ENCODE results near the gene DSCAM. TPM values are rescaled to one million over a fixed set of nuclear protein-coding genes. Genes with fewer than 3 reads are reported as not detected.

DSCAM gene
- total RNA-seq, 2 experiments from 2014 or later = not detected

GRCh38 chr21:40140675-40141074 is 706.3 kb downstream of the DSCAM start:
- H3K4me3 Mint-ChIP-seq = no peak overlapping the region
- CTCF ChIA-PET = no interaction called here
- POLR2A ChIA-PET = no interaction called here
- H3K36me3 ChIP-seq (ENCODE audit: insufficient read depth, low read length) = no peaks in the 10 kb centered on the region
- no peaks in the 10 kb centered on the region for H3K36me3 Mint-ChIP-seq (ENCODE audit: low read depth)
- H3K27me3 ChIP-seq (ENCODE audit: control insufficient read depth in 1 of 2, insufficient read depth in 2 of 2, low read length in 2 of 2) = no peaks in the 10 kb centered on the region
- TF ChIP-seq CTCF (IDR thresholded peaks at IDR 0.05) = no peak
- DNase-seq (no peak), ATAC-seq (ENCODE audit: poor library complexity) (no peak)
- H3K27me3 Mint-ChIP-seq = no peaks in the 10 kb centered on the region
- no peaks in the 10 kb centered on the region for H3K4me1 ChIP-seq (ENCODE audit: insufficient read depth, low read length)
- no peaks in the 10 kb centered on the region for H3K9me3 Mint-ChIP-seq
- H3K27ac Mint-ChIP-seq = no peak overlapping the region
- peaks cover 0 to 33% of the 10 kb centered on the region in 2 experiments for H3K9me3 ChIP-seq (ENCODE audit: control insufficient read depth in 1 of 2, insufficient read depth in 1 of 2, low read length in 2 of 2)
- no peak overlapping the region for H3K4me3 ChIP-seq (ENCODE audit: low read length)
- intact Hi-C loops (cut with DNase I, micrococcal nuclease) = loop anchor here (5.0 to 10.0 kb wide), 2 partner anchors 927 to 994 kb away; no protein-coding TSS in a partner anchor
- no peak overlapping the region for H3K27ac ChIP-seq (ENCODE audit: low read depth in 1 of 2, low read length in 2 of 2)
- H3K4me1 Mint-ChIP-seq (ENCODE audit: low read depth) = no peaks in the 10 kb centered on the region

GRCh38 chr21:40139636-40140035 is 707.3 kb downstream of the DSCAM start:
- no peaks in the 10 kb centered on the region for H3K27me3 Mint-ChIP-seq
- DNase-seq = no peak
- Histone ChIP-seq H3K36me3 (ENCODE audit: insufficient read depth, low read length) (no peaks in the 10 kb centered on the region), H3K27ac (ENCODE audit: low read depth in 1 of 2, low read length in 2 of 2) (no peak overlapping the region), H3K27me3 (ENCODE audit: control insufficient read depth in 1 of 2, insufficient read depth in 2 of 2, low read length in 2 of 2) (no peaks in the 10 kb centered on the region), H3K9me3 (ENCODE audit: control insufficient read depth in 1 of 2, insufficient read depth in 1 of 2, low read length in 2 of 2) (peaks cover 0 to 28% of the 10 kb centered on the region in 2 experiments), H3K4me3 (ENCODE audit: low read length) (no peak overlapping the region), H3K4me1 (ENCODE audit: insufficient read depth, low read length) (no peaks in the 10 kb centered on the region)
- intact Hi-C loops (cut with DNase I, micrococcal nuclease) = loop anchor here (5.0 to 10.0 kb wide), 2 partner anchors 928 to 995 kb away; no protein-coding TSS in a partner anchor
- H3K4me1 Mint-ChIP-seq (ENCODE audit: low read depth) = no peaks in the 10 kb centered on the region
- ChIA-PET CTCF (no interaction called here), POLR2A (no interaction called here)
- TF ChIP-seq CTCF (IDR thresholded peaks at IDR 0.05) = no peak
- no peak overlapping the region for H3K27ac Mint-ChIP-seq
- no peak overlapping the region for H3K4me3 Mint-ChIP-seq
- no peaks in the 10 kb centered on the region for H3K9me3 Mint-ChIP-seq
- no peaks in the 10 kb centered on the region for H3K36me3 Mint-ChIP-seq (ENCODE audit: low read depth)
- ATAC-seq (ENCODE audit: poor library complexity) = no peak

- Mint-ChIP-seq H3K36me3 (ENCODE audit: low read depth) (no peaks in the 10 kb centered on the region), H3K4me1 (ENCODE audit: low read depth) (no peaks in the 10 kb centered on the region), H3K9me3 (no peaks in the 10 kb centered on the region), H3K4me3 (no peak overlapping the region), H3K27ac (no peak overlapping the region), H3K27me3 (no peaks in the 10 kb centered on the region)
- Histone ChIP-seq H3K36me3 (ENCODE audit: insufficient read depth, low read length) (no peaks in the 10 kb centered on the region), H3K4me3 (ENCODE audit: low read length) (no peak overlapping the region), H3K27ac (ENCODE audit: low read depth in 1 of 2, low read length in 2 of 2) (no peak overlapping the region), H3K4me1 (ENCODE audit: insufficient read depth, low read length) (no peaks in the 10 kb centered on the region), H3K9me3 (ENCODE audit: control insufficient read depth in 1 of 2, insufficient read depth in 1 of 2, low read length in 2 of 2) (peaks cover 0 to 25% of the 10 kb centered on the region in 2 experiments), H3K27me3 (ENCODE audit: control insufficient read depth in 1 of 2, insufficient read depth in 2 of 2, low read length in 2 of 2) (no peaks in the 10 kb centered on the region)
- ATAC-seq (ENCODE audit: poor library complexity) (no peak), DNase-seq (no peak)
- intact Hi-C loops (cut with DNase I, micrococcal nuclease) = no loop called here
- POLR2A ChIA-PET = no interaction called here
- CTCF ChIA-PET = no interaction called here
- no peak for TF ChIP-seq CTCF (IDR thresholded peaks at IDR 0.05)
Observed at GRCh38 chr21:40136571-40136970, 710.4 kb downstream of the DSCAM start.
